Measurements from ENCODE around the gene POTEJ. TPM values are rescaled to one million over a fixed set of nuclear protein-coding genes. Genes with fewer than 3 reads are reported as not detected.
A peak's percentile ranks its signal among the peaks of the same experiment; 100 is the strongest.
"Not testable (repeated sequence)": the region's sequence is repeated elsewhere in the genome, so short reads cannot be mapped to it uniquely, and the experiment has no call there.

Gene POTEJ
- total RNA-seq, 1 donor from 2014 or later: not detected

- H3K4me3 Mint-ChIP-seq; H3K9me3 Mint-ChIP-seq; H3K27me3 Mint-ChIP-seq (ENCODE audit: low read depth); H3K36me3 Mint-ChIP-seq (ENCODE audit: low read depth); DNase-seq (ENCODE audit: low read depth, low spot score); H3K4me1 Mint-ChIP-seq: not testable (repeated sequence)
- H3K27ac Mint-ChIP-seq (ENCODE audit: unreplicated experiment): peak overlapping the region; percentile 81
These were observed 17.7 kb downstream of the POTEJ start for GRCh38 chr2:130628784-130629475.

GRCh38 chr2:130638973-130639372 is 27.7 kb downstream of the POTEJ start:
- not testable (repeated sequence) for H3K27ac Mint-ChIP-seq (ENCODE audit: unreplicated experiment); H3K9me3 Mint-ChIP-seq; H3K27me3 Mint-ChIP-seq (ENCODE audit: low read depth); DNase-seq (ENCODE audit: low read depth, low spot score); H3K4me3 Mint-ChIP-seq; H3K36me3 Mint-ChIP-seq (ENCODE audit: low read depth); H3K4me1 Mint-ChIP-seq

GRCh38 chr2:130641688-130642087 is 30.4 kb downstream of the POTEJ start:
- not testable (repeated sequence) for H3K36me3 Mint-ChIP-seq (ENCODE audit: low read depth); H3K27me3 Mint-ChIP-seq (ENCODE audit: low read depth); H3K4me1 Mint-ChIP-seq; DNase-seq (ENCODE audit: low read depth, low spot score); H3K4me3 Mint-ChIP-seq; H3K27ac Mint-ChIP-seq (ENCODE audit: unreplicated experiment); H3K9me3 Mint-ChIP-seq

- H3K9me3 Mint-ChIP-seq; H3K27ac Mint-ChIP-seq (ENCODE audit: unreplicated experiment); DNase-seq (ENCODE audit: low read depth, low spot score); H3K27me3 Mint-ChIP-seq (ENCODE audit: low read depth); H3K4me3 Mint-ChIP-seq; H3K36me3 Mint-ChIP-seq (ENCODE audit: low read depth); H3K4me1 Mint-ChIP-seq: not testable (repeated sequence)
These were observed 38.0 kb downstream of the POTEJ start for GRCh38 chr2:130649285-130649684.

GRCh38 chr2:130664506-130664905 is 53.3 kb downstream of the POTEJ start:
- not testable (repeated sequence) for H3K27me3 Mint-ChIP-seq (ENCODE audit: low read depth); H3K4me1 Mint-ChIP-seq; H3K4me3 Mint-ChIP-seq; H3K9me3 Mint-ChIP-seq; H3K36me3 Mint-ChIP-seq (ENCODE audit: low read depth); DNase-seq (ENCODE audit: low read depth, low spot score); H3K27ac Mint-ChIP-seq (ENCODE audit: unreplicated experiment)

- H3K4me1 Mint-ChIP-seq; H3K27ac Mint-ChIP-seq (ENCODE audit: unreplicated experiment); DNase-seq (ENCODE audit: low read depth, low spot score); H3K27me3 Mint-ChIP-seq (ENCODE audit: low read depth); H3K9me3 Mint-ChIP-seq; H3K36me3 Mint-ChIP-seq (ENCODE audit: low read depth); H3K4me3 Mint-ChIP-seq: not testable (repeated sequence)
These were observed 54.4 kb downstream of the POTEJ start for GRCh38 chr2:130665596-130665995.

- not testable (repeated sequence) for H3K27me3 Mint-ChIP-seq (ENCODE audit: low read depth); H3K4me1 Mint-ChIP-seq; H3K27ac Mint-ChIP-seq (ENCODE audit: unreplicated experiment); DNase-seq (ENCODE audit: low read depth, low spot score); H3K9me3 Mint-ChIP-seq; H3K36me3 Mint-ChIP-seq (ENCODE audit: low read depth); H3K4me3 Mint-ChIP-seq
These were observed 56.3 kb downstream of the POTEJ start for GRCh38 chr2:130667516-130667915.

GRCh38 chr2:130670026-130670745 is 58.9 kb downstream of the POTEJ start:
- not testable (repeated sequence) for H3K4me1 Mint-ChIP-seq; H3K27me3 Mint-ChIP-seq (ENCODE audit: low read depth); H3K9me3 Mint-ChIP-seq; H3K27ac Mint-ChIP-seq (ENCODE audit: unreplicated experiment); H3K36me3 Mint-ChIP-seq (ENCODE audit: low read depth); DNase-seq (ENCODE audit: low read depth, low spot score); H3K4me3 Mint-ChIP-seq

- peaks cover 23% of the 10 kb centered on the region for H3K27me3 Mint-ChIP-seq (ENCODE audit: low read depth)
- H3K36me3 Mint-ChIP-seq (ENCODE audit: low read depth); H3K4me3 Mint-ChIP-seq; H3K27ac Mint-ChIP-seq (ENCODE audit: unreplicated experiment); DNase-seq (ENCODE audit: low read depth, low spot score); H3K9me3 Mint-ChIP-seq; H3K4me1 Mint-ChIP-seq: not testable (repeated sequence)
These were observed 81.0 kb downstream of the POTEJ start for GRCh38 chr2:130692041-130692770.

GRCh38 chr2:130693474-130693873 is 82.2 kb downstream of the POTEJ start:
- DNase-seq (ENCODE audit: low read depth, low spot score): peak; percentile 63
- not testable (repeated sequence) for H3K4me3 Mint-ChIP-seq; H3K9me3 Mint-ChIP-seq; H3K4me1 Mint-ChIP-seq; H3K36me3 Mint-ChIP-seq (ENCODE audit: low read depth); H3K27ac Mint-ChIP-seq (ENCODE audit: unreplicated experiment)
- H3K27me3 Mint-ChIP-seq (ENCODE audit: low read depth): peaks cover 23% of the 10 kb centered on the region
- TF ChIP-seq CTCF (conservative IDR thresholded peaks at IDR 0.05): peak; percentile 51

- not testable (repeated sequence) for H3K27me3 Mint-ChIP-seq (ENCODE audit: low read depth); DNase-seq (ENCODE audit: low read depth, low spot score); H3K4me1 Mint-ChIP-seq; H3K4me3 Mint-ChIP-seq; H3K27ac Mint-ChIP-seq (ENCODE audit: unreplicated experiment); H3K9me3 Mint-ChIP-seq; H3K36me3 Mint-ChIP-seq (ENCODE audit: low read depth)
These were observed 92.0 kb downstream of the POTEJ start for GRCh38 chr2:130703250-130703649.
